NB4 (cell line): ENCODE results near the gene PCSK2.

ENCODE experiments used
- CTCF ChIP-seq: IDR thresholded peaks from one replicate; pipeline ENCODE4 v1.5.1; 2012; ENCODE audit warnings: low read depth, low read length
- MYC ChIP-seq: IDR thresholded peaks from 2 replicates; pipeline ENCODE4 v1.6.1; 2011; ENCODE audit warnings: low read depth, low read length
- POLR2A ChIP-seq: IDR thresholded peaks from 2 replicates; pipeline ENCODE4 v1.6.1; 2011; ENCODE audit warnings: mild to moderate bottlenecking; ENCODE audit not compliant: insufficient read length; ENCODE audit errors: extremely low read depth

- TF ChIP-seq POLR2A, result no peak
- no peak for TF ChIP-seq CTCF
- no peak for TF ChIP-seq MYC
These were observed 288.2 kb downstream of the PCSK2 start for GRCh38 chr20:17515053-17515452.
